GM19035 (cell line): ENCODE results near the gene ACSL6.

Experiments used
- ATAC-seq: cut with Tn5 transposase; IDR thresholded peaks from one replicate; pipeline ENCODE4 v1.9.1; 2021; ENCODE audit not compliant: unreplicated experiment

ACSL6 gene, protein sequence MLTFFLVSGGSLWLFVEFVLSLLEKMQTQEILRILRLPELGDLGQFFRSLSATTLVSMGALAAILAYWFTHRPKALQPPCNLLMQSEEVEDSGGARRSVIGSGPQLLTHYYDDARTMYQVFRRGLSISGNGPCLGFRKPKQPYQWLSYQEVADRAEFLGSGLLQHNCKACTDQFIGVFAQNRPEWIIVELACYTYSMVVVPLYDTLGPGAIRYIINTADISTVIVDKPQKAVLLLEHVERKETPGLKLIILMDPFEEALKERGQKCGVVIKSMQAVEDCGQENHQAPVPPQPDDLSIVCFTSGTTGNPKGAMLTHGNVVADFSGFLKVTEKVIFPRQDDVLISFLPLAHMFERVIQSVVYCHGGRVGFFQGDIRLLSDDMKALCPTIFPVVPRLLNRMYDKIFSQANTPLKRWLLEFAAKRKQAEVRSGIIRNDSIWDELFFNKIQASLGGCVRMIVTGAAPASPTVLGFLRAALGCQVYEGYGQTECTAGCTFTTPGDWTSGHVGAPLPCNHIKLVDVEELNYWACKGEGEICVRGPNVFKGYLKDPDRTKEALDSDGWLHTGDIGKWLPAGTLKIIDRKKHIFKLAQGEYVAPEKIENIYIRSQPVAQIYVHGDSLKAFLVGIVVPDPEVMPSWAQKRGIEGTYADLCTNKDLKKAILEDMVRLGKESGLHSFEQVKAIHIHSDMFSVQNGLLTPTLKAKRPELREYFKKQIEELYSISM

GRCh38 chr5:132011622-132012343 is at the start of gene ACSL6:
TSS of gene ACSL6 (minus strand) at chr5:132011658. CDS start at chr5:132011553, 105 bp downstream.
- ATAC-seq, result no peak

DNA sequence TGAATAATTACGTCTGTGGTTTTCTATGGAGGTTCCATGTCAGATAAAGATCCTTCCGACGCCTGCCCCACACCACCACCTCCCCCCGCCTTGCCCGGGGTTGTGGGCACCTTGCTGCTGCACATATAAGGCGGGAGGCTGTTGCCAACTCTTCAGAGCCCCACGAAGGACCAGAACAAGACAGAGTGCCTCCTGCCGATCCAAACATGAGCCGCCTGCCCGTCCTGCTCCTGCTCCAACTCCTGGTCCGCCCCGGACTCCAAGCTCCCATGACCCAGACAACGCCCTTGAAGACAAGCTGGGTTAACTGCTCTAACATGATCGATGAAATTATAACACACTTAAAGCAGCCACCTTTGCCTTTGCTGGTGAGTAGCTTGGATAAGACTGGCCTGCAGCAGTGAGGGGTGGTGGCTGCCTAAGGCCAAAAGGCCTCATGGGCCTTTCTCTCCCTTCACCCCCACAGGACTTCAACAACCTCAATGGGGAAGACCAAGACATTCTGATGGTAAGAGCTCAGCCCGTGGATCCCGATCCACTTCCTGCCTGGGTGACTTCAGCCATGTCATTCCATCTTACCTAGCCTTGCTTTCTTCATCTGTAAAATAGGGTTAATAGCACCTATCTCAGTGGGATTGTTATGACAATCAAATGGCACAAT is 49.2 kb upstream of the ACSL6 start, which contains the start of gene IL3:
Gene IL3, plus strand, starts transcription at position 155 of the 661 bp plus-strand sequence. Its CDS starts 52 bp downstream, at position 207.
- ATAC-seq, result no peak

- ATAC-seq, result no peak
These were observed 48.4 kb upstream of the ACSL6 start for GRCh38 chr5:132059696-132060500.

DNA sequence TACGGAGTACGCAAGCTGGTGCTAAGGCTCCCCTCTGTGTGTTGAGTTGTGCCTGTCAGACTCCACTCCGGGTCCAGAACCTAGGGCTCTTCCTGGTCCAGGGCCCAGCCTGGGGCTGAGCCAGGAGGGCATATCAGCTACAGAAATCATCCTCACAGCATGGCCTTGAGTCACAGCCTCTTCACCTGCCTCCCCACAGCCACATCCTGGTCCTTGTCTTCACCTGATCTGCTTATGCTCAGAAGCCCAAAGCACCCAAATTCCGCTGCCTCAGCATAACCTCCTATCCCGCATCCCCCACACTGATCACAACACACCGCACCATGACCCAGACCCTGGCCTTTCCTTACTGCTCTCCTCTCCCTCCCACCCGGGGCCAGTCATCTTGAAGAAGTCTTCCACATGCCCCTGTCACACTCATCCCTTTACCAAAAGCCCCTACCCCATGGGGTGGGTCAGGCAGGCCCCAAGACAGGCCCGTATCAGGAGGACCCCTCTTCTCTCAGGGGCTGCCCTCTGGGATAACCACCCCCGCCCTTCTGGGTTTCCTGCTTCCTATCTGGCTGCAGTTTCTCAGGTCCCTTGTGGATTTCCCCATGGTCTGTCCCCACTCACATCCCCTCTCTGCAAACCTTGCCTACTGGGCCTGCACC is 47.7 kb upstream of the ACSL6 start:
- ATAC-seq, result no peak

DNA sequence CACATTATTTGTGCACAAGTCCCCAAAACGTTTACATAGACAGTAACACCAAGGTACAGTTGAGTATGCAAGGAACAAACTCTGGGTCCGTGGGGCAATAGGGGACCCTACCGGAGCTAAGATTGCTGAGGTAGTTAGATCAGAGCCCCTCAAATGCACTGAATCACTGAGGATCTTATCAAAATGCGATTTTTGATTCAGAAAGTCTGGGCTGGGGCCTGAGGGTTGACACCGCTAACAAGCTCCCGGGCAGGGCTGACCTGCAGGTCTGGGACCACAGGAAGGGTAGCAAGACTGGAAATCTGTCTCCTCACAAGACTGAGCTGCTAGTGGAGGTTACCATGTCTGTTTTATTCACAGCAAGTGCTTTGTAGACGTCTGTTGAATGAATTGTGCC is 47.2 kb upstream of the ACSL6 start:
- no peak for ATAC-seq

DNA sequence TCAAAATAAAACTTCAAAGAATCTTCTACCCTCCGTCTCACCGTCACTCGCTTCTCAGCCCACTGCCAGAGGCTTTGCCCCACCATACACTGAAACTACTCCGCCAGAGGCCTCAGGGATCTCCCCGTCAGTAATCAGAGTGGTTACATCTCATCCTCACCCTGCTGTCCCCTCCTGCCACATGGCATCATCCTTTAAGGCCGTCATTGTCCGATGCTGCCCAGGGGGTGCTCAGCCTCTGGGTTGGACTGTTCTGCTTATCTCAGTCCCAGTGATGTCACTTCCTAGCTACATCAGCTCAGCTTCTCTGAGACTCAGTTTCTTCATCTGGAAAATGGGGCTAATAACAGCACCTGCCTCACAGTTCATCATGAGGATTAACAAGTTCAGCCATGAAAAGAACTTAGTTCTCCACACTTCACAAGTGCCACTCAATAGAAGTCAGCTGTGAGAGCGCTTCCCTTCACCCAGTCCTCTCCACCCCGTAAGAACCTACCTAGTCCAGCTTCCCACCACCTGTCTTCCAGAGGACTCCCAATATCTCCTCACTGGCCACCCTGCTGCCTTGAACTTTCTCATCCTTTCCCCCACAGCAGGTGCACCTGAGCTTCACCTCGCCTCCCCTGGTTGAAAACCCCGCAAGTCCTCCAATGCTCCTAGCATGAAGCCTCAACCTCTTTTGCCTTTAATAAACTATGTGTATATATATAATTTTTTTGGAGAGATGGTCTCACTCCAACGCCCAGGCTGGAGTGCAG is 46.2 kb upstream of the ACSL6 start:
- ATAC-seq, result no peak

DNA sequence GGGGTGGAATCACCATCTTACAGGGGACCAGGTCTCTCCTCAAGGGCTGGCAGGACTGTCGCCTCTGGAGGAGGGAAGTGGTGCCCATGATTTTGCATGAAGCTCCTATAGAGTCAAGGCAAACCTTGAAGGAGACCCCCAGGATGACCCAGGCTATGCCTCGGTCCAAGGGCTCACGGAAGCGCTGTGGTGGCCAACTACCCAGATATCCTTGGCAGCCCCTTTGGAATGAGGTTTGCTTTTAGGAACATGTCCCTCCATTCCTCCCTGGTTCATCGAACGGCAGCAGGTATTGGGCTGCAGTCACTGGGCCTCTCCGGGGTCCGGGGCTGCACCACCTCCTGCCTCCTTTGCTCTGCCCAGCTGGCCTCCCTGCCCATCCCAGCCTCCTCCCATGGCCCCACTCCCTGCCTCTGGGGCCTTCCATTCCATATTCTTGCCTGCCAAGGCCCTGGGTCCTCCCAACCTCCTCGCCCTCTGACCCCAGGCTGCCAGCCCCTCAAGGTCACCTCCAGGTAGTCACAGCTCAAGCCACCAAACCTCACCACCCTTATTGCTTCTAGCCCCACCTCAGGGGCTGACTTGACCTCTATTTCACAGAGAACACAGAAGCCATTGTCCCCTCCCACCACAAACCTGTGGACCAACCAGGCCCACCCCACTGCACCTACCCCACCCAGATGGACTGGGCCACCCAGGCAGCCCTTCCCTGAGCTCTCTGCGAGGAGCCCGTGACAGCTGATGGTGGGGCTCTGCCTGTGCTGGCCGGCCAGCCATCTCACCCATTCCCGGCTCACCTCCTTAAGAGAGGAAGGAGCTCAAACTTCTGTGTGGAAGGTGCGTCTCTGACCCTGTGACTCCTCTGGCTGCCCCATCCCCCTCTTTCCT is 45.4 kb upstream of the ACSL6 start:
- ATAC-seq, result no peak

DNA sequence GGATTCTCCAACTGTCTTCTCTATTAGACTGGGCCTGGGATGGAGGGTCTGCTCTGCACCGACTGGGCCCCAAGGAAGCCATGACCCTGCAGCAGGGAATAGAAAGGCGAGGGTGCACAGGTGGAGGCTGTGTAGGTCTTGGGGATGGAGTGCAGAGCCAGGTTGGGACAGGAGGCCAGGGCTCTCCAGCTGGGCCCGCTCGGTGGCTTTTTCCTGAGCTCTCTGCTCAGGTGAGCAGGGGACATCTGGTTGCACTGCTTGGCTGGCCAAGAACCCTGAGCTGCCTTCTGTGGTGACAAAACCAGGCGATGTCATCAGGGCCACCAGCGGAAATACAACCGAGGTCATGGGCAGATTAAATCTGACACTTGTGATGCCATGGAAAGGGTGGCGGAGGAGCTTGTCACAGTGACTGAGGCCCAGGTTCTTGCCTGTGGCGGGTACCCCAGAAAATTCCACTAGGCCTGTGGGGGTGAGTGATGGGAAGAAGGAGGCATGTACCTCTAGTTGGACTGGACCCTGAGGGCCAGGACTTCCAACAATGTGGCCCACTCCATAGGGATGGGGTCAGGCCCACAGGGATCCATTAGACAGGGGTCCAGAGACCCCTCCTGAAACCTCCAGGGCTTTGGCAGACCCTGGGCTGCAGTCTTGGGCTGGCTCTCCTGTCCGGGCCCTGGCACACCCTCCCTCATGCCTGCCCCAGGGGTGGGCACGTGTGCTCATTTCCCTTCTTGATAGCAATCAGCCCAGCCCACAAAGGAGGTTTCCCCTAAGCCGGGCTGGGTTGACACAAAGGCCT is 44.6 kb upstream of the ACSL6 start:
- no peak for ATAC-seq

DNA sequence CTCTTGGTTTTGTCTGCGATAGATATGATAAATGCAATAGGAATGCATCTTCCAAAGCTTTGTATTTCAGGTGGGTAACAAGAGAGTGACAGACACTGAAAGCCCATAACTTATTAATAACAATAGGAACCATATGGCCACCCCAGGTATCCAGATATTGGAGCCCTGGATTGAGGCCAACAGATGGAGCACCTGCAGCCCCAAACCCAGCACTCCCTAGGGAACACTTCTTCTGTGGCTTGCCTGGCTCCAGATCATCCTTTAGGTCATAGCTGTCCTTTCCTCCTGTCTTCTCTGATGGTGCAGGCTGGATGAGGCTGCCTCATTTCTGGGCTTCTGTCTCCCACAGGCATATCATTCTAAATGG is 44.0 kb upstream of the ACSL6 start:
- ATAC-seq, result no peak

DNA sequence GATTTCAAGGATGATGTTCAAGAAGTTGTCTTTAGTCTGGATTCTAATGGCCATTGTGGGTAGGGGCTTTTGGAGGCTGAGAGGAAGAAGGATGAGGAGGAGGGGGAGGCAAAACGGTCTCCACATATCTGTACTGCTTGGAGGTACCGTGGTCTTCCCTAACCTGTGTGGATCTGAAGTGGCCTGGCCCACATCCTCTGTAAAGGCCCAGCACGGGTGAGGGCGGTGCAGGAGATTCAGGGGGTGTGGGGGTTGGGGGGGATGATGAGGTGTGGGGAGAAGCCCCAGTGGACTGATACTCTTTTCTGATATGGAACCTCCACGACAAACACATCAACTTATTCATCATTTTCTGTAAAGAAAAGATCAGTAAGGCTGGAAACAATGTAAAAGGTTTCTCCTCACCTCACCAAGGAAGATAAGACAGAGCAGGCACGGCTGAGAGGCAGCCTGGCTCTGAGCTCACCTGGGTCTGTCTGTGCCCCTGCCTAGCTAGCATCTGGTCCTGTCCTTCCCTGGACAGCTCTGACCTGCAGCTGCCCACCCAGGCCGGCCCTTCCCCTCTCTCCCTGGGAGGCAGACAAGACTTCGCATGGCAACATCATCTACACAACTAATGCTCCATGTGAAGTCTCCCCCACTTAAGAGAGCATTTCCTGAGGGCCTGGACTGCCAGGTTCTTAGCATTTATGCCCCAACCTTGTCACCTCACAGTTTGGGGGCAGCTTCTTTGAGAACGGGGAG is 43.4 kb upstream of the ACSL6 start:
- ATAC-seq, result no peak

DNA sequence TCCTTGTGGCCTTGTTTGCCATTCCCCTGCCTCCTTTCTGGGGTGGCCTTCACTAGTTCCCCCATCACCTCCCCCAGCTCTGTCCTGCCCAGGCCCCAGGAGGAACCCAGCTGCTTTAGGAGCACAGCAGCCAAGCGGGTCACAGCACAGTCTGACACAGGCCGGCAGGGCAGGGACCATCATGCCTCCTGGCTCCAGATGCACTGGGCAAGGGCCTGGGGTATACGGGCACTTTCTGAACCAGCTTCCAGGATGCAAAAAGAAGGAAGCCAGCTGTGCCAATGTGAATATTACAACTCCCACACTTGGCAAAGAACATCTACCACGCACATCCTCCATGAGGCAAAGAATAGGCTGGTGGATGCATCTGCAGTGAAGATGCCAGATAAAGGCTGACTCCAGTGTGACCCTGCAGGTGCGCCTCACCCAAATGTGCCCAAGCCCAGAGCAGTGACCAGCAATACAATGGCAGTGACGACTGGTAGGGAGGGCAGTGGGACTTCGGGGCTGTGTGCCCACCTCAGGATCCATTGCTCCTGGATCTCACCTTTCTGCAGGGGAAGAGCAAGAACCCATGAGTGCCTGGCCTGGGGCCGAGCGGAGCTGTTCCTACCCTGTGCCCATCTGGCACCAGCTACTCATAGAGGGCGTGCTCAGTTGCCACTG is 42.7 kb upstream of the ACSL6 start:
- ATAC-seq, result no peak

DNA sequence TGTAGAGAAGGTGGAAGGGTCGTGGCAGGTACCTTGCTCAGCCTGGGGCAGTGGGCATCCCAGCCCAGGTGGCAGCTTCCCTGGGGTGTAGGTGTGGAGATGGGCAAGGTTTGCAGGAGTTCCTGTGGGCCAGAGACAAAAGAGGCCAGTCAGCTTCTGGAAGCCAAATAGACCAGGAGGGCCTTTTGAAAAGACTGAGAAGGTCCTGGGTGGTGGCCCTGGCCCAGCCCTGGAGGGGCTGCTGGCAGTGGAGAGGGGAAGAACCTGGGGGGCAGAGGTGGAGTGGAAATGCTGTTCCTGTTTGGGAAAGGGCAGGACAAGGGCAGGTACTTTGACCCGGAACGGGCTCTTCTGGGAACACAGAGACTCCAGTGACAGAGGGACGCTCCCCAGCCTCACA is 42.0 kb upstream of the ACSL6 start:
- ATAC-seq, result no peak

GRCh38 chr5:132052520-132052919 is 41.1 kb upstream of the ACSL6 start:
- no peak for ATAC-seq

DNA sequence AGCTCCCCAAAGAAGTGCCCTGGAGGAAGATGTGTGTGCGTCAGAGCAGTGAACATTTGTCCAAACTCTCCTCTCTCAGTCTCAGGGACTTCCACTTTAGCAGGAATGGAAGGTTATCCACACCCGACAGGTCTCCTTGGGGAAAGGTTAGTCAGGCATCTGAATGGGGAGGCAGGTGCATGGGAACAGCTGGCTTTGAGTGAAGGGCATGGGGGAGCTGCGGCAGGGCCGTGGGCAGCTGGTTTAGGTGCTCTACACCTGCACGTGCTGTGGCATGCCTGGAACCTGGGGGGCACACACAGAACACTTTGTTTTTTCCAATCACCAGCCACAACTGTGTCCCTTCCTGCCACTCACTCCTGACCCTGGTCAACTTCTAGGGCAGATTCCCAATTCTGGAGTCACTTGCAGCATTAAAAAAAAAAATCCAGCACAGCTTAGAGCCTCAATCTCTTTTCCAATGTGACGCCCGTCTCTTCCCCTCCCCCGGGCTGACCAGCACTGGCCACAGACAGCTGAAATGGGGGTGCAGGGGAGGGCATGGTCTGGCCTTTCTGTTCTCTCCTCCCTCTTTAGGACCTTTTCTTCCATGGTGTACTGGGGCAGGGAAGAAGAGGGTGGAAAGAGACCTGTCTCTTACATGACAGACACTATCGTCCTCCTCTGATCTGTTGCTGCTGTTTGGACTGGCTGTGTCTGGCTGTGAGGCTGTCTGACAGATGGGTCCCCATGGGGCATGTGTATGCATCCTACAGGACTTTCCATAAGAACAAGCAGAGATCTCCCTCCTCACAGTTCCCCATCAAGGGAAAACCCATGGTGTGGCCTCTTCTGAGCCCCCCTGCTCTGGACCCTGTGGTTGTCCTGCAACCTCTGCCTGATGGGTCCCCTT is 39.4 kb upstream of the ACSL6 start:
- no peak for ATAC-seq

GRCh38 chr5:132050136-132050535 is 38.7 kb upstream of the ACSL6 start:
- ATAC-seq, result no peak
